Memory B cell (primary cell): ENCODE data around the gene SLC25A26.

Experiments used
- ATAC-seq: fragments of 150-1000 bp; cut with Tn5 transposase; 2 replicates; pipeline ENCODE4 v1.10.0; 2021; ENCODE audit warnings: low read depth, mild to moderate bottlenecking, moderate library complexity
- DNase-seq, 2 donors: peaks; one replicate each; pipeline ENCODE4 v3.0.0; 2022; ENCODE audit warnings: low spot score in 2 of 2
- H3K27ac Mint-ChIP-seq: one replicate; pipeline ENCODE4 v1.8.0; 2022; ENCODE audit warnings: mild to moderate bottlenecking, moderate library complexity, mixed read lengths
- H3K27me3 Mint-ChIP-seq: one replicate; pipeline ENCODE4 v1.8.0; 2022; ENCODE audit warnings: mixed read lengths
- H3K36me3 Mint-ChIP-seq: one replicate; pipeline ENCODE4 v1.8.0; 2022; ENCODE audit warnings: mild to moderate bottlenecking, mixed read lengths
- H3K4me1 Mint-ChIP-seq: one replicate; pipeline ENCODE4 v1.8.0; 2022; ENCODE audit warnings: mixed read lengths
- H3K4me3 Mint-ChIP-seq: one replicate; pipeline ENCODE4 v1.8.0; 2022; ENCODE audit warnings: mild to moderate bottlenecking, moderate library complexity, mixed read lengths
- H3K9me3 Mint-ChIP-seq: one replicate; pipeline ENCODE4 v1.8.0; 2022; ENCODE audit warnings: mixed read lengths

Gene SLC25A26

GRCh38 chr3:66385066-66385465 is 164.3 kb downstream of the SLC25A26 start:
- Mint-ChIP-seq H3K27ac (peak overlapping the region; percentile 76), H3K36me3 (peaks cover 40% of the 10 kb centered on the region), H3K27me3 (no peaks in the 10 kb centered on the region), H3K9me3 (peaks cover 3% of the 10 kb centered on the region), H3K4me1 (peaks cover 32% of the 10 kb centered on the region), H3K4me3 (no peak overlapping the region)
- ATAC-seq = no peak
- DNase-seq = no peak

- Mint-ChIP-seq H3K4me1 (peaks cover 36% of the 10 kb centered on the region), H3K4me3 (peak overlapping the region; percentile 63), H3K36me3 (peaks cover 37% of the 10 kb centered on the region), H3K27ac (peak overlapping the region; percentile 94), H3K9me3 (peaks cover 3% of the 10 kb centered on the region), H3K27me3 (no peaks in the 10 kb centered on the region)
- DNase-seq (peak in 1 of 2 donors; percentile 26), ATAC-seq (peak; percentile 59)
Observed at GRCh38 chr3:66386011-66386924, 165.5 kb downstream of the SLC25A26 start.

DNA sequence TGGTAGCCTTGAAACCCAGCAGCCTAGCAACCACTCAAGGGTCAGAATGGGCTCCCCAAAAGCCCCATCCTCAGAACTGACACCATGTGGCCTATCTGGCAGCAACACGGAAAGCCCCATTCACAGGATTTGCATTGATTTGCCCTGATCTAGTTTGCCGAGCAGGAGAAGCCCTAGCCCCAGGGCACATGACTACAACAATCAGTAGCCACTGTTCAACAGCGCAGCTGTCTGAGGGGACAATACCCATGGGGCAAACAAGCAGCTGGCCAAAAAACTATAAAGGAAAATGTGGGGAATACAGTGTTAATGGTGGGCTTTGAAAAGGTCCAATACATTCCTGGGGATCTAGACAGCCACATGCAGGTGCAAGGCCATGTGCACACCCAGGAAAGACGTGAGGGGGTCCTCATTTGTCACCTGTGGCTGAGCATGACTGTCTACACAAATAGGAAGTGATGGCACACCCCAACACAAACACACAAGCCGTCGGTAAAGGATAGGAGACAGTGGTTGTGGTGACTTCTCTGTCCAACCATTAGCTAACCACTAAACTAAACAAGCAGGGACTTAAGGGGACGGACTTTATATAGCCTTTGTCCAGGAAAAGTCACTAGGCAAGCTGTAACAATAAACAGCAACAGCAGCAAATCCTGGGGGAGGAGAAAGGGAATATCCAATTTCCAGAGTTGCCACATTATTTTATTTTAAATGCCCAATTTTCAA is 166.3 kb downstream of the SLC25A26 start:
- Mint-ChIP-seq H3K27me3 (no peaks in the 10 kb centered on the region), H3K36me3 (peaks cover 34% of the 10 kb centered on the region), H3K27ac (peak overlapping the region; percentile 94), H3K9me3 (peaks cover 3% of the 10 kb centered on the region), H3K4me1 (peaks cover 40% of the 10 kb centered on the region), H3K4me3 (peak overlapping the region; percentile 63)
- peak; percentile 41 to 47 for DNase-seq
- ATAC-seq = peak; percentile 81

DNA sequence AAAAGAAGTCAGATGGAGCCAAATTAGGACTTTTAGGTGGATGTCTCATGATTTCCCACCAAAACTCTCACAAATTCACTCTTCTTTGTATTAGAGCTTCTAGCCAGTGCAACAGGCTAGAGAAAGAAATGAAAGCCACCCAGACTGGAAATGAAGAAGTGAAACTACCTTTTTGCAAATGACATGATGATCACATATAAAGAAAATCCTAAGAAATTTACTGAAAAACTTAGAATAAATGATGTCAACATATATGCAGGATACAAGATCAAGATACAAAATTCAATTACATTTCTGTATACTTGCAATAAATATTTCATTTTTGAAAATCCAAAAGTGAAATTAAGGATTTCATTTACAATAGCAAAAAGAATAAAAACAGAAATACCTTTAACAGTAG is 169.2 kb downstream of the SLC25A26 start:
- ATAC-seq = peak; percentile 12
- peak overlapping the region; percentile 62 for H3K27ac Mint-ChIP-seq
- H3K36me3 Mint-ChIP-seq = peaks cover 13% of the 10 kb centered on the region

DNA sequence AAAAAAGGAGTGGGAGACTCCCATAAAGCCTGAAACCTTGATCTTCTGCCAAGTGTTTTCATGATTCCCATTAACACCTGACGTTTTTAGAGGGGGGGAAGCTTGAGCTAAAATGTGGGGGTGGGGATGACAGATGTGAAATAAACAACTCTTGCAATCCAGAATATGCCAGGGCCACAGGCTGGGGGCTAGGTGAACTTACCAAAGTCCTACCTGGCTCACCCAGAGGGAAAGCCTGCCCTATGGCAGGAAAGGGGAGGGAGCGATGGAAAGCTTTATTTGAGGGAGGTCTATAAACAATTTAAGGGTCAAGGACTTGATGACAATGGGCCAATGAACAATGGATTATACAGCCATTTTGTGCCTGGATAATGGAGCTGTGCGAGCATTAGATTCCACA is 171.7 kb downstream of the SLC25A26 start:
- ATAC-seq = no peak
- H3K4me1 Mint-ChIP-seq = peaks cover 53% of the 10 kb centered on the region
- peak overlapping the region; percentile 94 for H3K4me3 Mint-ChIP-seq
- peaks cover 3% of the 10 kb centered on the region for H3K9me3 Mint-ChIP-seq
- peak overlapping the region; percentile 93 for H3K27ac Mint-ChIP-seq
- no peak for DNase-seq
- H3K27me3 Mint-ChIP-seq = no peaks in the 10 kb centered on the region
- peaks cover 8% of the 10 kb centered on the region for H3K36me3 Mint-ChIP-seq

More for the DNA sequence above, 169.2 kb downstream of the SLC25A26 start:
- peaks cover 66% of the 10 kb centered on the region for H3K4me1 Mint-ChIP-seq
- no peaks in the 10 kb centered on the region for H3K27me3 Mint-ChIP-seq
- no peak overlapping the region for H3K4me3 Mint-ChIP-seq
- H3K9me3 Mint-ChIP-seq = peaks cover 3% of the 10 kb centered on the region
- peak in 1 of 2 donors; percentile 28 for DNase-seq

DNA sequence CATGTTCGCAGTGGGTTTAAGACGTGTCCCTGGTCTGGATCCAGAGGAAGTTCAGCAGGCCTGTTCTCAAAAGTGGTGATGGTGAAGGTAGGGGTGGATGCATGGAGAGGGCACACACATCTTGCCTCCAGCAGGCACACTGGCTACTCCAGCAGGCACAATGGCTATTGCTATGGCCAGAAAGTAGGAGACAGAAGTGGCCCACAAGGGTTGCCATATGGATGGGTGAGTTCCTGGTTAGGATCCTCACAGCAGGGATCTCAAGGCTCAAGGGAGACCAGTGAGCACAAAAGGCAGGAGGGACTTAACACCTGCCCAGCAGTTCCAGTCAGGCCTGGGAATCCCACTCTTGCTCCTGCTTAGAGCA is 172.1 kb downstream of the SLC25A26 start:
- no peaks in the 10 kb centered on the region for H3K27me3 Mint-ChIP-seq
- peaks cover 53% of the 10 kb centered on the region for H3K4me1 Mint-ChIP-seq
- ATAC-seq (no peak), DNase-seq (no peak)
- peak overlapping the region; percentile 93 for H3K27ac Mint-ChIP-seq
- H3K9me3 Mint-ChIP-seq = peaks cover 3% of the 10 kb centered on the region
- peak overlapping the region; percentile 94 for H3K4me3 Mint-ChIP-seq
- H3K36me3 Mint-ChIP-seq = peaks cover 8% of the 10 kb centered on the region

DNA sequence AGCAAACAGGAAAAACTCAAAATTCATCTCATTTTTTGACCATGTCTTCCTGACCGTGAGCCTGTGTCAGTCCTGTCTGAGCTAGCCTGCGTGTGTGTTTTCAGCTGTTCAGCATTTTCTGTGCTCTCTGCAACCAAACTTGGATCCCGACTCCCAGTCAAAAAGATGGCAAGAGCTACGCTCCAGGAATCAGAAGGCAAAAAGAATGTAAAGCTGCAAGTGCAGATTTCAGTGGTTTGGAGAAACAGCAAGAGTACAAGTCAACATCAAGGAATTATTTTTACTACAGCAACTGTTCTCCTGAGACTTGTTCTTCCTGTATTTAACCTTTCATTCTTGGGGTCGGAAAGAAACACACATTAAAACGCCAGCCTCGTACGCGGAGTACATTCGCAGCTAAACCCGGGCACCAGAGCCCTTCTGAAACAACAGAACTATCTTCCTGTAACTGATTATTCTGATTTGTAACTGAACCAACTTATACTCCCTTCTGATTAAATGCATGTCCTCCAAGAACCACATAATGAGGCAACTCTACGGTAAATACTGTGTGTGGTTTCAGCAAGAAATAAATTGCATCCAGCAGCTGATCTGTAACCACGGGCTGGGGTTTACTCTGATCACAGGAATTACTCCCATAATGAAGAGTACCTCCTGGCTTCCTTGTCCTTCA is 172.7 kb downstream of the SLC25A26 start:
- ATAC-seq (peak; percentile 15), DNase-seq (no peak)
- Mint-ChIP-seq H3K4me1 (peaks cover 48% of the 10 kb centered on the region), H3K36me3 (peaks cover 3% of the 10 kb centered on the region), H3K9me3 (no peaks in the 10 kb centered on the region), H3K27me3 (no peaks in the 10 kb centered on the region), H3K4me3 (peak overlapping the region; percentile 94), H3K27ac (peak overlapping the region; percentile 93)

DNA sequence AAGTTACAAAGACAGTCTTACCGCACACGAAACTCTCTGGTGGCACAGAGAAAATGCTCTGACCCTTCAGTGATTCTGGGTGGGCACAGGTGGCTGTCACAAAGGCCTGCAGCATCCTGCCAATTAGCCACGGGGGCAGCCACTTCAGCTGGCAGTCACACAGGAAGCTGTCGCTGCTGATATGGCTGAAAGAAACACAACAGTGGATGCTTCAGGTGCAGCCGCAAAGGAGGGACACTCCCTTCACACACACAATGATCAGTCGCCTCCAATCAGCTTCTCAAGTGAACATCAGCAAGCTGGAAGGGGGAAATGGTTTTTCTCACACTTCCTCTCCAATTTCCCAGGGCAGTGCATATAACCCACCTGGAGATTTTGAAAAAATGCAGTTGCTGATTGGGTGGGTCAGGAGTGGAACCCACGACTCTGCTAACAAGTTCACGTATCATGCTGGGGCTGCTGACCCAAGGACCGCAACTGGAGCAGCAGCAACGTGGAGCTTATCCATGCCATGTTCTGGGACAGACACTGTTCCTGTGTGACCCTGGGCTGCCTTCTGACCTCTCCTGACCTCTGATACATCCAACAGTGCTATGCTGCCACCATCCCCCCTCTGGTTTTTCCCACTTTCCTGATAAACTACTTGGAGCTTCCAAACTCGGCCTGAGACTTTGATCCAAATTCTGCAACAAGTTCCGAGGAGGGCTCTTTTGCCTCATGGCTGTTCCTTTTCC is 173.4 kb downstream of the SLC25A26 start:
- H3K4me3 Mint-ChIP-seq = peak overlapping the region; percentile 94
- DNase-seq (peak; percentile 32 to 49), ATAC-seq (peak; percentile 96)
- peaks cover 44% of the 10 kb centered on the region for H3K4me1 Mint-ChIP-seq
- H3K27me3 Mint-ChIP-seq = no peaks in the 10 kb centered on the region
- H3K9me3 Mint-ChIP-seq = no peaks in the 10 kb centered on the region
- H3K27ac Mint-ChIP-seq = peak overlapping the region; percentile 93
- peaks cover 3% of the 10 kb centered on the region for H3K36me3 Mint-ChIP-seq

DNA sequence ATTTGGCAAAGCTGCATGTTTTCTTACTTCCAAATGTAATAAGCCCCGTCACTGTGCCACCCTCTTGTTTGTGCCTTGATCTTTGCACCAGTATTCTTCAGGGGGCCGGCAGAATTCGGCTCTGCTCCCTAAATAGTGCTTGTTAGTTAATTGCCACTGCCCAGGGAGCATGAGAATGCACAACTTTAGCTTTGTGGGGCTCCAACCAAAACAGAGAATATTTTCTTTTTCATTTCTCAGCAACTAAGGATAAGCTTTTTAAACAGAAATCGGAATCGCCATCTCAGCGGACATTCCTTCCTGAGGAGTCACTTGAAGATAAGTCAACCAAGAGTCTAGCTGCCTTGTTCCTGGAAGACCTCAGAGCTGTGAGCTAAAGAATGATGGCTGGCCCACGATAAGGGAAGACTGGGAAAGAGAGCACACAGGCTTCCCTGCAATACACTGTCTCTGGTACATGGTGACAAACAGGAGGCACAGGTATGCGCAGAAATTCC is 174.0 kb downstream of the SLC25A26 start:
- Mint-ChIP-seq H3K27ac (peak overlapping the region; percentile 93), H3K9me3 (no peaks in the 10 kb centered on the region), H3K4me1 (peaks cover 39% of the 10 kb centered on the region), H3K4me3 (peak overlapping the region; percentile 94), H3K27me3 (no peaks in the 10 kb centered on the region), H3K36me3 (peaks cover 3% of the 10 kb centered on the region)
- ATAC-seq (no peak), DNase-seq (no peak)

DNA sequence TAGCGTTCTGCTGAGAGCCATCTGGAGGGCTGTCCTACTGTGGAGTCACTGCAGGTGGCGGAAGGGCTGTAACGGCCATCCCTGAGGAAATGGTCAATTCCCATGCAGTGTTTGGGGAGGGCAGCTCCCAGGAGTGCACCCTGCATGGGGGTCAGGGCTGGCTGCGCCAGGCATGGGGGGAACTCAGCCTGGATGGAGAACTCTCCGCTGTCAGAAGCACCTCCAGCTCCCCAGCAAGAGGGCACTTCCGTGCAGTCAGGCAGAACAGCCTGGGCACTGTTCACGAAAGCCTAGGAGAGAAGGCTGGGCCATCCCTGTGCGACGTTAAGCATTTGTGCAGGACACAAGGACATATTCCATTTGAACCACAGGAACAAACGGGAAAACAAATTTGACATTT is 174.8 kb downstream of the SLC25A26 start:
- Mint-ChIP-seq H3K27ac (no peak overlapping the region), H3K27me3 (no peaks in the 10 kb centered on the region), H3K36me3 (peaks cover 2% of the 10 kb centered on the region), H3K4me1 (peaks cover 33% of the 10 kb centered on the region), H3K9me3 (no peaks in the 10 kb centered on the region), H3K4me3 (no peak overlapping the region)
- DNase-seq (no peak), ATAC-seq (no peak)

- no peak overlapping the region for H3K27ac Mint-ChIP-seq
- H3K27me3 Mint-ChIP-seq = no peaks in the 10 kb centered on the region
- no peak overlapping the region for H3K4me3 Mint-ChIP-seq
- ATAC-seq = no peak
- peaks cover 2% of the 10 kb centered on the region for H3K36me3 Mint-ChIP-seq
- H3K9me3 Mint-ChIP-seq = no peaks in the 10 kb centered on the region
- peaks cover 33% of the 10 kb centered on the region for H3K4me1 Mint-ChIP-seq
- DNase-seq = no peak
Observed at GRCh38 chr3:66396161-66396760, 175.5 kb downstream of the SLC25A26 start.

DNA sequence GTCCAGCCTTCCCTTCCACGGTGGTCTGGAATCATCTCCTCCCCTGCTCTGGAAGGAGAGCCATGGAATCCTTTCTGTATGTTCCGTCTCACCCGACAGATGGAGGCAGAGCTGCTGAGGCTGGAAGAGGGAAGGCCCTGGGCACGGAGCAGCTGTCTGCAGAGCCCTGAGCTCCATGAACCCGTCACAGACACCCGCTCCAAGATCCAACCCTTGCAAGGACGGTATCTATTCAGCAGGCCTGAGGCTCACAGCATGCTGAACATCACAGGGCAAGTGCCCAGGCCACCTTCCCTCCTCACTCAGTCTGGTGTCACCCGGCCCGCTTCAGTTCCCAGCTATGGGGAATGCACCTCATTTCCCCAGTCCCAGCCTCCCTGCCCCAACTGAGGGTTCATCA is 176.1 kb downstream of the SLC25A26 start:
- DNase-seq (no peak), ATAC-seq (no peak)
- H3K4me3 Mint-ChIP-seq = no peak overlapping the region
- H3K4me1 Mint-ChIP-seq = peaks cover 30% of the 10 kb centered on the region
- H3K36me3 Mint-ChIP-seq = peaks cover 2% of the 10 kb centered on the region
- no peaks in the 10 kb centered on the region for H3K27me3 Mint-ChIP-seq
- no peak overlapping the region for H3K27ac Mint-ChIP-seq
- H3K9me3 Mint-ChIP-seq = no peaks in the 10 kb centered on the region

GRCh38 chr3:66397745-66398144 is 176.9 kb downstream of the SLC25A26 start:
- Mint-ChIP-seq H3K9me3 (no peaks in the 10 kb centered on the region), H3K4me1 (peaks cover 22% of the 10 kb centered on the region), H3K36me3 (no peaks in the 10 kb centered on the region), H3K27ac (no peak overlapping the region), H3K27me3 (no peaks in the 10 kb centered on the region), H3K4me3 (no peak overlapping the region)
- ATAC-seq = no peak
- DNase-seq = no peak
